Raji (cell line): ENCODE data around the gene METTL21A.

Experiments used
- POLR2A ChIP-seq: IDR thresholded peaks from 2 replicates; pipeline ENCODE4 v1.6.1; 2011; ENCODE audit warnings: low read depth, low read length, control low read depth; ENCODE audit not compliant: insufficient read depth

The METTL21A gene

GRCh38 chr2:207625014-207625907, at the start of gene METTL21A:
Gene METTL21A, minus strand, starts transcription at chr2:207625394. Its CDS starts 1,019 bp downstream, at chr2:207624375.
- peak; percentile 90 for TF ChIP-seq POLR2A

GRCh38 chr2:207674826-207675225, 49.6 kb upstream of the METTL21A start:
- no peak for TF ChIP-seq POLR2A

- TF ChIP-seq POLR2A, result no peak
Observed at GRCh38 chr2:207674266-207674774, 49.1 kb upstream of the METTL21A start.

- no peak for TF ChIP-seq POLR2A
Observed at GRCh38 chr2:207673431-207673830, 48.2 kb upstream of the METTL21A start.

GRCh38 chr2:207670887-207671286, 45.7 kb upstream of the METTL21A start:
- no peak for TF ChIP-seq POLR2A

GRCh38 chr2:207663870-207664545, 38.8 kb upstream of the METTL21A start:
- TF ChIP-seq POLR2A, result no peak

- peak; percentile 25; the same call in 1 of the 2 replicates for TF ChIP-seq POLR2A
Observed at GRCh38 chr2:207662203-207662602, 37.0 kb upstream of the METTL21A start.

GRCh38 chr2:207660994-207661393, 35.8 kb upstream of the METTL21A start:
- TF ChIP-seq POLR2A, result no peak

GRCh38 chr2:207658156-207658555, 33.0 kb upstream of the METTL21A start:
- TF ChIP-seq POLR2A, result no peak

GRCh38 chr2:207655000-207655399, 29.8 kb upstream of the METTL21A start:
- TF ChIP-seq POLR2A, result no peak

- no peak for TF ChIP-seq POLR2A
Observed at GRCh38 chr2:207643892-207644291, 18.7 kb upstream of the METTL21A start.

GRCh38 chr2:207640661-207641060, 15.5 kb upstream of the METTL21A start:
- TF ChIP-seq POLR2A, result no peak

GRCh38 chr2:207640160-207640559, 15.0 kb upstream of the METTL21A start:
- TF ChIP-seq POLR2A, result no peak

- TF ChIP-seq POLR2A, result no peak
Observed at GRCh38 chr2:207635468-207636200, 10.4 kb upstream of the METTL21A start.

- TF ChIP-seq POLR2A, result no peak
Observed at GRCh38 chr2:207633686-207634085, 8.5 kb upstream of the METTL21A start.

GRCh38 chr2:207632575-207633493, 7.6 kb upstream of the METTL21A start:
- no peak for TF ChIP-seq POLR2A
